ENCODE data around the gene GABBR2.

The GABBR2 gene

DNA sequence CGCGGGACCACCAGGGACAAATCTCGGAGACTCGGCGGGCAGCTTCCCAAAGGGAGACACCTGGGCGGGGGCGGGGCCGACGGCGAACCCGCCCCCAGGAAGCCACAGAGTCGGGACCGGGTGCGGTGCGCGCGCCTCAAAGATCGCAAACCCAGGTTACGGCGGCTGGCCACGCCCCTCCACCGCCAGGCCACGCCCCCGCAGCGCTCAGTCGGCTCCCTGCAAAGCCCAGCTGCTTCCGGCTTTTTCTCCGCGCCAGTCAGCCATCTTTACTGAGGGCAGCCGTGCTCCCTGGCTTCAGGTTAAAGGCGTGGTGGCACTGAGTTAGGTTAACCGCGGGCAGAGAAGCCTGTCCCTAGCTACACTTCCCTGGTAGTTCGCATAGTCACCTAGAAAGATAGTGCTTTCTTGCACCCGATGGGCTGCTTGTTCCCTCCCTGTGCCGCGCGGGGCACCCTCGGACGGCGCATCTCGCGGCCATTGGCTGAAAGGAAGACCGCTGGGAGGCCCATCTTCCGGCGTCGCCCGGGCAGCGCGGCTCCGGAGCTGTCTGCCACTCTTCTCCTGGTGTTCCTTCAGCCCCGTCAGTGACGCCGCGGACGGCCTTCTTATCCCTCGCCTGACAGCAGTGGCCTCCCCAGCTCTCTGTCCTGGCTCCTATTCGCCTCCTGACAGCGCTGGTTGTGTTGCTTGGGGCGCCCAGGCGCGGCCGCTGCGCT lies 453.0 kb downstream of the GABBR2 start, which contains the start of gene TBC1D2:
Gene TBC1D2 (minus strand): TSS at position 72 of the 719 bp plus-strand sequence. CDS start 108 bp downstream, outside the sequence.
- Mint-ChIP-seq H3K27me3 (ENCODE audit: low read depth) (no peaks in the 10 kb centered on the region), H3K4me3 (peak within 1 kb of the TSS; percentile 91), H3K36me3 (ENCODE audit: low read depth) (peaks cover 5% of the 10 kb centered on the region), H3K4me1 (ENCODE audit: low read depth) (peaks cover 31% of the 10 kb centered on the region), H3K27ac (peak within 1 kb of the TSS; percentile 93), H3K9me3 (no peaks in the 10 kb centered on the region)

DNA sequence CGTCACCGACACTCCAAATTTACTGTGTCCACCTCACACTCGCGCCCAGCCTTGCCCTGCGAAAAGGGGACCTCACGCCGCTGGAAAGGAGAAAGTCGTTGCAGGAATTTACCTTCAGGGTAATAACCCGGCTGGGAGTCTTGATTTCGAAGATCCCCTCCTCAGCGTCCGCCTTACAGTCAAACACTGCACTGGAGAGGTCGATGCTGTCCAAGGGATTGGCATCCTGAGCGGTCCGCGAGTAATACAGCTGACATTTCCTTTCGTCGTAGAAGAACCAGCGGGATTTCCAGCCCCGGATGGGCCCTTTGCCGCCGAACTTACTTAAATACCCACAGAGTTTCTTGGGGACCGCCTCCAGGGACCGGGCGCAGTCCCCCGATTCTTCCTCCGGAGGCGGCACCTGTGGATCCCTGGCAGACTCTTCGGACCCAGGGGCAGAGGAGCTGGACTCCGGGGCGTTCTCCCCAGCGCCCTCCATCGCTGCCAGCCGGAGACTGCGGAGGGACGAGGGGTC lies 453.6 kb downstream of the GABBR2 start:
- Mint-ChIP-seq H3K4me1 (ENCODE audit: low read depth) (peaks cover 33% of the 10 kb centered on the region), H3K27me3 (ENCODE audit: low read depth) (no peaks in the 10 kb centered on the region), H3K9me3 (no peaks in the 10 kb centered on the region), H3K36me3 (ENCODE audit: low read depth) (peaks cover 7% of the 10 kb centered on the region), H3K27ac (peak overlapping the region; percentile 34), H3K4me3 (peak overlapping the region; percentile 91)

DNA sequence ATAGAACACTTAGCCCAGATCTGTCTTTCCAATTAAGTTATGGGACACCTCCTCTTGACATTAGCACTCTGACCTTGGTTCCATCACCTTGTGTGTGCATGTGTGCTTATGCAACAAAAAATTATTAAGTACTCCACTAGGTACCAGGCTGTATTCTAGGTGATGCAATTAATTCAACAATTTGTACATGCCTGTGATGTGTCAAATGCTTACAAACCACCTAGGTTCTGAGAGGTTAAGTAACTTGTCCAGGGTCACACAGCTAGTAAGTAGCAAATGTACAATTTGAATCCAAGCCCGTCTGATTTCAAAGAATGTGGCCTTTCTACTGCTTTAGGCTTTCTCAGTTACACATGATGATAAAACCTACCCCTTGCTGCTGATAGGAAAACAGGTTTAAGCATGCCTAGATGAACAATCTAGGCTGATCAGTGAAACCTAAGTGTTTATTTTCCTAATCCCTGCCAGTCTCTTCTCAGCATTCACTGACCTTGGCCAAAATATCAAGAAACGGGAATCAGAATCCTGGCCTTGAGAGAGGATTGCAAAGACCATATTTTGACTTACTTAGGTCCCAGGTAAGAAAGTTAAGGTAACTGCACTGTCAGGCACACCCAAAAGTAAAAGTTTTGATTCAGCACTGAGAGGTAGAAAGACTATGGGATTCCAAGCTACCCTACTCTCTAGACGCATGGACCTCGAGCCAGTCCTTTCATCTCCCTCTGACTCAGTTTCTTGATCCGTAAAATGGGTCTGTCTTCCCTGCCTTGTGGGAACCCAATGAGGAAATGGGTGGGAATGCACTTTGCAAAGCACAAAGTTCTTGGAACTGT lies 454.3 kb downstream of the GABBR2 start:
- Mint-ChIP-seq H3K36me3 (ENCODE audit: low read depth) (peaks cover 12% of the 10 kb centered on the region), H3K4me1 (ENCODE audit: low read depth) (peaks cover 38% of the 10 kb centered on the region), H3K4me3 (peak overlapping the region; percentile 91), H3K27me3 (ENCODE audit: low read depth) (no peaks in the 10 kb centered on the region), H3K27ac (peak overlapping the region; percentile 34), H3K9me3 (no peaks in the 10 kb centered on the region)

DNA sequence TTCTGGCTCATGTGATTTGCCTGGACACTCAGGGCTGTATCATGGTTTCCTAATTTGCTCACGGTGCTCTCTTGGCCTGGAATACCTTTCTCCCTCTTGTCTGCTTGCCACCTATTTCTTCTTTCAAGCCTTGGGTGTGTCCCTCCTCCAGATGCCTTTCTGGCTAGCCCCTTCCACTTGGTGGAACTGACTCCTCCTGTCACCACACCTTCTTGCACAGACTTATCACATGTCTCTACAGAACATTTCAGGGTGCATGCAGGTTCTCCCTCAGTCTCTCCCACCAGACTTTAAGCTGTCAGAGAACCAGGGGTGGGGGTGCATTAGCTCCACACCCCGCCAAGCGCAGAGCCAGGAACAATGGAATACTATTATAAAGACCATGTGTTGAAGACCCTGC lies 455.2 kb downstream of the GABBR2 start:
- no peaks in the 10 kb centered on the region for H3K9me3 Mint-ChIP-seq
- no peak overlapping the region for H3K27ac Mint-ChIP-seq
- peaks cover 12% of the 10 kb centered on the region for H3K36me3 Mint-ChIP-seq (ENCODE audit: low read depth)
- no peak overlapping the region for H3K4me3 Mint-ChIP-seq
- H3K4me1 Mint-ChIP-seq (ENCODE audit: low read depth), result peaks cover 46% of the 10 kb centered on the region
- no peaks in the 10 kb centered on the region for H3K27me3 Mint-ChIP-seq (ENCODE audit: low read depth)

DNA sequence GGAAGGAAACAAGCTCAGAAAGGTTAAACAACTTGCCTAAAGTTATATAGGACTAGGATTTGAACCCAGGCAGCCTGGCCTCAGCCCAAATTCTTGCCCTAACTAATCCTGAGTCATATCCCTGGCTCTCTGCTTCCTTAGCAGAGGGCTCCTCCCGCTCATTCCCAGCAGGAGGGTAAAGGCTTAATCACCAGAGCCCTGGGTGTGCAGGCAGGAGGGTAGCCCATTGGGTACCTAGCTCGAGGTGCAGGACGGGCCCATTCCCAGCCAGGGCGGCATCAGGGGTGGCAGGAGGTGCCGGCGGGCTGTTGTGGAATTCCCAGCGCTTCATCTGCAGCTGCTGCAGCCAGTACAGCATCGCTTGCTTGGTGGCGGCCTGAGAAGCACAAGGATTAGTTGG lies 457.2 kb downstream of the GABBR2 start:
- peaks cover 46% of the 10 kb centered on the region for H3K4me1 Mint-ChIP-seq (ENCODE audit: low read depth)
- H3K27ac Mint-ChIP-seq, result no peak overlapping the region
- no peak overlapping the region for H3K4me3 Mint-ChIP-seq

DNA sequence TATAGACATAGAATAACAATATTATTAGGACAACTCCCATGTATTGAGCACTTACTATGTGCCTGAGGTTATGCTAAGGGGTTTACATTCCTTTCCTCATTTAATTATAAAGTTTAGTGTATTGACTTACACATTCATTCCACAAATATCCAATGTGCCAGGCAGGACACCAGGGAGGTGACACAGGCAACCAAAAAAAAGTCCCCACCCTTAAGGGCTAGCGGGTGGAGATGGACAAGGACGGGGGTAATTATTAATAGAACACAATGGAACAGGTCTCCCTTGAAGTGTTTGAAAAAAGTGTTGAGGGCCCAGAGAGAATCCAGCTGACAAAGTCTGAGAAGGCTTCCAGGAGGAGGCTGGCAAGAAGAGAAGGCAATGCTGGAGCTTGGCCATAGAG lies 459.0 kb downstream of the GABBR2 start:
- Mint-ChIP-seq H3K27ac (no peak overlapping the region), H3K4me1 (ENCODE audit: low read depth) (peaks cover 46% of the 10 kb centered on the region), H3K4me3 (no peak overlapping the region), H3K27me3 (ENCODE audit: low read depth) (no peaks in the 10 kb centered on the region), H3K36me3 (ENCODE audit: low read depth) (peaks cover 14% of the 10 kb centered on the region), H3K9me3 (no peaks in the 10 kb centered on the region)

More for the DNA sequence above, 457.2 kb downstream of the GABBR2 start:
- H3K27me3 Mint-ChIP-seq (ENCODE audit: low read depth), result no peaks in the 10 kb centered on the region
- H3K9me3 Mint-ChIP-seq, result no peaks in the 10 kb centered on the region
- H3K36me3 Mint-ChIP-seq (ENCODE audit: low read depth), result peaks cover 14% of the 10 kb centered on the region

DNA sequence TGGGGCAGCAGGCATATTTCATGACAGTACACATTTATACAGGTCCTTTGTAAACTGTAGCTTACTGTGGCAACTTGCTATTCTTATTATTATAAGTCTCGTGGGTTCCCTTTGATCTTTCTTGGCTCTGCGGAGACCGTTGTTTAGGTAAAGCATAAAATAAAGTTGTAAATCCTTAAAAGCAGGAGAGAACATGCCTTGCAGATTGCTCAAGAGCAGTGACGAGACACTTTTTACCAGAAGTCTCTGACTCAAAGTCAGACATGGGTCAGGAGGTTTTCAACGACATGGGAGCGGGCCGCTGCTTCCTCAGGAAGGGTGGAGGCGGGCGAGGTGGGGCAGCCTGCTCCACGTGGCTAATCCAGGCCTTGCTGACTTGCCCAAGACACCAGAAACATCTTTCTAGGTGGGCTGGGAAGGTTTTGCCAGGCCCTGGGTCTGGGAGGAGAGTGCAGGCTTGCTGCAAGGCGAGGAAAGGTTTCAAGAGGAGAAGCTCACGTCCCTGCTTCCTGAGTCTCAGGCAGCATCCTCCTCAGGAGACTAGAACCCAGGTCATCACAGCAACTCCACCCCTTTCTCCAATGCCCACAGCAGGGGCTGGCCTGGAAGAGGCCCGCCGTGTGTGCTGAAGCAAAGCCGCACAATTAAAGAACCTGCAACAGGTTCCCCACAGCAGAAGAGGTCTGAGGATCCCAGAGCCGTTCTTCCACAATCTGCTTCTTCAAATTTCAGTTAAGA lies 459.8 kb downstream of the GABBR2 start:
- Mint-ChIP-seq H3K4me3 (peak overlapping the region; percentile 29), H3K27ac (peak overlapping the region; percentile 83), H3K36me3 (ENCODE audit: low read depth) (peaks cover 14% of the 10 kb centered on the region), H3K9me3 (no peaks in the 10 kb centered on the region), H3K27me3 (ENCODE audit: low read depth) (no peaks in the 10 kb centered on the region), H3K4me1 (ENCODE audit: low read depth) (peaks cover 37% of the 10 kb centered on the region)

DNA sequence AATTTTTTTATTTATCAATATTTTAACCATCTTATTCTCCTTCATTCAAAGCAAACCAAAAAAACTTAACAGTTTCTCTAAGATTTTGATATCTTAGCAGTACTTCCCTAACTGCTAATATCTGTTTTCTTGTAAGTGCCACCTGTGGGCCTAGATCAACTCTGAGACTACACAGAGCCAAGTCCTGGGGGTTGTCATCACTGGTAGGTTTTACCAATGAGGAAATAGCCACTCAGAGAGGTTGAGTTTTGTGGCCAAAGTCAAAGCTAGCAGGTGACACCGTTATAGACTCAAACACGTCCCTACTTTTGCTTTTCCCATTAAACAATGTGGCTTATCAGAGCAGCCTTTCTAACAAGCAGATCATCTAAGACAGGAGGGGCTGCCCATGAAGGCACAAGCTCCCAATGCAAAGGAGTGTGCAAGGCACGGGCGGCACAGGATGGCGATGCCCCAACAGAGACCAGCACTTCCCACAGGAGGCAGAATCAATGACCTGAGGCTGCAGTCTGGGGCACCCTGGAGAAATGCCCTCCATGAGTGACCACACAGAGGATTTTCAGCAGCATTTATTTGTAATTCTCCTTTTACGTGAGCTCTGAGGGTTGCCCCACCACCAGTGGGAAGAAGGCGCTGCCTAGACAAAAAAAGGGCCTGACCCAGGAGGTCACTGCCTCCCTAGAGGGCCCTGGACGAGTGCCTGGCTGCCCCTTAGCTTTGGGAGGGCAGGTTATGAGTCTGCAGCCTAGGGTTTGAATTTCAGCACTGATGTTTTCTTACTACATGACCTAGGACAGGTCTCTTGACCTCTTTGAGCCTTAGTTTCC lies 460.7 kb downstream of the GABBR2 start:
- H3K27me3 Mint-ChIP-seq (ENCODE audit: low read depth), result no peaks in the 10 kb centered on the region
- no peak overlapping the region for H3K4me3 Mint-ChIP-seq
- H3K36me3 Mint-ChIP-seq (ENCODE audit: low read depth), result peaks cover 11% of the 10 kb centered on the region
- peak overlapping the region; percentile 83 for H3K27ac Mint-ChIP-seq
- H3K4me1 Mint-ChIP-seq (ENCODE audit: low read depth), result peaks cover 28% of the 10 kb centered on the region
- no peaks in the 10 kb centered on the region for H3K9me3 Mint-ChIP-seq

DNA sequence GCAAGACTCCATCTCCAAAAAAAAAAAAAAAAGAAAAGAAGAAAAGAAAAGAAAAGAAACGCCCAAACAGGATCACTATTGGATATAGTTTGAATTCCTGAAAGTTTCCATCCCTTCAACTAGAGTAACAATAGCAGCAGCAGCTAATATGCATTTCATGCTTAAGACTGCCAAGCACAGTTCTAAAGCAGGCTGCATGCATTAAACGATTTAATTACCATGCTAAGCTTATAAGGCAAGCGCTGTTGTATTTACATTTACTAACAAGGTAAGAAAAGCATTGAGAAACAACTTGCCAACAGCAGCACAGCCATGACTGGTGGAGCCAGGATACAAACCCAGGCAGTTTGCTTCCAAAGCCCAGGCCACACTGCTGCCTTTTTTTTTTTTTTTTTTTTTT lies 466.3 kb downstream of the GABBR2 start:
- H3K36me3 Mint-ChIP-seq (ENCODE audit: low read depth), result peaks cover 7% of the 10 kb centered on the region
- peaks cover 3% of the 10 kb centered on the region for H3K4me1 Mint-ChIP-seq (ENCODE audit: low read depth)
- H3K27ac Mint-ChIP-seq, result no peak overlapping the region
- no peak overlapping the region for H3K4me3 Mint-ChIP-seq
- H3K27me3 Mint-ChIP-seq (ENCODE audit: low read depth), result no peaks in the 10 kb centered on the region
- no peaks in the 10 kb centered on the region for H3K9me3 Mint-ChIP-seq

DNA sequence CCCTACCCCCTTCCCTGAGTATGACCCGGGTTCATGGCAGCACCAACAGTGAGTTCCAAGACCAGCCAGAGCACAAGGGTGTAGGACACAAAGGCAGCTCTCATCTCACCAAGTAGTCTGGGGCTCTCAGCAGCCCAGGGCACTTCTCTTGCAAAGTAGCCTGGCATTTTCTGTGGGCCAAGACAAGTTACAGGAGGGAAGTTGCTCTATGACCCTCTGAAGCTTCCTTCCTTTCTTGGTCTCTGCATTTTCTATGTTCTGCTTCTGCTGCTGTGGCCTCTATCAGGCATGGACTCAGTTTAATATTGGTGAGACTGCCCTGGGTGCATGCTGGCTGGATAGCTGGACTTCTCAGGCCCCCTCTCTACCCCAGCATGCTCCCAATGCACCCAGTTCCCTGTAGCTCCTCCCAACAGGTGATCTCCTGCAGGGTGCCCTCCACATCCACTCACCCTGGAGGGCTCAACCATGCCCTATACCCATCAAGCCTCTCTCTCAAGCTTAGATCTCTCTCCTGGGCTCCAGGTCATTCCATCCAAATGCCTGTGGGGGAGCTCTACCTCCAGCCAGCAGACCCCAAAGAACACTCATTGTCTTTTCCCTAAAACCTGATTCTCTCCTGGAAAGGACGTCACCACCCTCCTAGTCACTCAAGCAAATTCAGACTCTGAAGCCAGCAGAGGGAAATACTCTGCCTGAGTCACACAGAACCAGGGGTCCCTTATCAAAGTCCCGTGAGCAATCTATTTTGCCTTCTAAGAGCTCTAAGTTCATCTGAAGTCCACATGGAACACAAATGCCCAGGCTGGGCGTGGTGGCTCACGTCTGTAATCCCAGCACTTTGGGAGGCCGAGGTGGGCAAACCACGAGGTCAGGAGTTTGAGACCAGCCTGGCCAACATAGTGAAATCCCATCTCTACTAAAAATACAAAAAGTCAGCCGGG lies 467.1 kb downstream of the GABBR2 start:
- Mint-ChIP-seq H3K9me3 (no peaks in the 10 kb centered on the region), H3K27me3 (ENCODE audit: low read depth) (no peaks in the 10 kb centered on the region), H3K36me3 (ENCODE audit: low read depth) (peaks cover 7% of the 10 kb centered on the region), H3K4me3 (no peak overlapping the region), H3K4me1 (ENCODE audit: low read depth) (peaks cover 3% of the 10 kb centered on the region), H3K27ac (no peak overlapping the region)

DNA sequence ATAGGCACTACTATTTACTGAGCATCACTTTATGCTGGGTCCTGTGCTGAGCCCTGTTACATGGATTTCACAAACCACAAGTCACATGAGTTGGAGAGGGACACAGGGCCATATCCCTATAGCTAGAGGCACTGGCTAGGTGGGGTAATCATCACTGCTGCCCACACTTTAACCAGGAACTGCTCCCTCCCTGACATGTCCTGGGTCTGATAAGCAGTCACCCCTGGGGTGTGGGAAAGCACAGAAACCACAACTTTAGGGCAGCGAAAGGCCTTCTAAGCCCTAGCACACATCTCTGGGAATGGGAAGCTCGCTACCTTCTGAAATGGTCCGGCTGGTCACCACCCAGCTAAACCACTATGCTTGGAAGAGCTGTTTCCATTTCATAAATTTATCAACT lies 468.3 kb downstream of the GABBR2 start:
- Mint-ChIP-seq H3K9me3 (no peaks in the 10 kb centered on the region), H3K36me3 (ENCODE audit: low read depth) (peaks cover 7% of the 10 kb centered on the region), H3K4me1 (ENCODE audit: low read depth) (no peaks in the 10 kb centered on the region), H3K27ac (no peak overlapping the region), H3K27me3 (ENCODE audit: low read depth) (no peaks in the 10 kb centered on the region), H3K4me3 (no peak overlapping the region)

Data from T-helper 1 cell treated with Interleukin-12 subunit alpha and Interleukin-12 subunit beta and Interleukin-4 antibody, amounts not matched to agents 30 μg/mL and 1 μg/mL, for 36 hours (primary cell).